ENCODE results near the gene GLRA2. TPM values are rescaled to one million over a fixed set of nuclear protein-coding genes. Genes with fewer than 3 reads are reported as not detected.

The GLRA2 gene
- total RNA-seq, 4 donors from 2014 or later, result not detected

DNA sequence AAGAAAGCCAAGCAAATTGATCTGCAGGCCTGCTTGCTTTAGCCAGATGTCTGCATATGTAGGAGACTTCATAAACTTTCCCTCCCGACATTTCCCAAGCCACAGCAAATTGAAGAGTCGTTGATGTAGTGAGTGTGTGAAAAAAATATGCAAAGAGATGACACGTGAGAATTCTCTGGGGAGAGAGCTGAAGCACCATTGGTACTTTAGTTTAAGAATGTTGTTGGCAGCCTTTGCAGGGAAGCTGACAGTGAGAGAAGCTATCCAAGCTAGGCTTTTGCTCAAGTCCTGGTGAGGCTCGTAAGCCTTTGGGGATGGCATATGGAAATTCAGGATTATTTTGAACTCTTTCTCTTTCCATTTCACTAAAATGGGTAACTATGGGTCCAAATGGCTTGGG, 87.5 kb downstream of the GLRA2 start:
- TF ChIP-seq POLR2A (IDR thresholded peaks at IDR 0.05), result no peak
- TF ChIP-seq, protein P1, sequence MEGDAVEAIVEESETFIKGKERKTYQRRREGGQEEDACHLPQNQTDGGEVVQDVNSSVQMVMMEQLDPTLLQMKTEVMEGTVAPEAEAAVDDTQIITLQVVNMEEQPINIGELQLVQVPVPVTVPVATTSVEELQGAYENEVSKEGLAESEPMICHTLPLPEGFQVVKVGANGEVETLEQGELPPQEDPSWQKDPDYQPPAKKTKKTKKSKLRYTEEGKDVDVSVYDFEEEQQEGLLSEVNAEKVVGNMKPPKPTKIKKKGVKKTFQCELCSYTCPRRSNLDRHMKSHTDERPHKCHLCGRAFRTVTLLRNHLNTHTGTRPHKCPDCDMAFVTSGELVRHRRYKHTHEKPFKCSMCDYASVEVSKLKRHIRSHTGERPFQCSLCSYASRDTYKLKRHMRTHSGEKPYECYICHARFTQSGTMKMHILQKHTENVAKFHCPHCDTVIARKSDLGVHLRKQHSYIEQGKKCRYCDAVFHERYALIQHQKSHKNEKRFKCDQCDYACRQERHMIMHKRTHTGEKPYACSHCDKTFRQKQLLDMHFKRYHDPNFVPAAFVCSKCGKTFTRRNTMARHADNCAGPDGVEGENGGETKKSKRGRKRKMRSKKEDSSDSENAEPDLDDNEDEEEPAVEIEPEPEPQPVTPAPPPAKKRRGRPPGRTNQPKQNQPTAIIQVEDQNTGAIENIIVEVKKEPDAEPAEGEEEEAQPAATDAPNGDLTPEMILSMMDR (IDR thresholded peaks at IDR 0.05 in 4 of 5, conservative IDR thresholded peaks at IDR 0.05 in 1 of 5), result no peak
- H3K9me3 ChIP-seq, result no peaks in the 10 kb centered on the region
- no peak overlapping the region for H3K27ac ChIP-seq
- no peak for ATAC-seq
- no peaks in the 10 kb centered on the region for H3K36me3 ChIP-seq
- H3K4me1 ChIP-seq, result no peaks in the 10 kb centered on the region
- DNase-seq, result no peak
- intact Hi-C loops (cut with DNase I; ENCODE audit: low total_unique reads), result no loop called here
- in situ Hi-C loops (cut with MboI; ENCODE audit: low sequenced_read_pairs in 4 of 4), result no loop called here
- H3K27me3 ChIP-seq, result no peaks in the 10 kb centered on the region
- no peak overlapping the region for H3K4me3 ChIP-seq

DNA sequence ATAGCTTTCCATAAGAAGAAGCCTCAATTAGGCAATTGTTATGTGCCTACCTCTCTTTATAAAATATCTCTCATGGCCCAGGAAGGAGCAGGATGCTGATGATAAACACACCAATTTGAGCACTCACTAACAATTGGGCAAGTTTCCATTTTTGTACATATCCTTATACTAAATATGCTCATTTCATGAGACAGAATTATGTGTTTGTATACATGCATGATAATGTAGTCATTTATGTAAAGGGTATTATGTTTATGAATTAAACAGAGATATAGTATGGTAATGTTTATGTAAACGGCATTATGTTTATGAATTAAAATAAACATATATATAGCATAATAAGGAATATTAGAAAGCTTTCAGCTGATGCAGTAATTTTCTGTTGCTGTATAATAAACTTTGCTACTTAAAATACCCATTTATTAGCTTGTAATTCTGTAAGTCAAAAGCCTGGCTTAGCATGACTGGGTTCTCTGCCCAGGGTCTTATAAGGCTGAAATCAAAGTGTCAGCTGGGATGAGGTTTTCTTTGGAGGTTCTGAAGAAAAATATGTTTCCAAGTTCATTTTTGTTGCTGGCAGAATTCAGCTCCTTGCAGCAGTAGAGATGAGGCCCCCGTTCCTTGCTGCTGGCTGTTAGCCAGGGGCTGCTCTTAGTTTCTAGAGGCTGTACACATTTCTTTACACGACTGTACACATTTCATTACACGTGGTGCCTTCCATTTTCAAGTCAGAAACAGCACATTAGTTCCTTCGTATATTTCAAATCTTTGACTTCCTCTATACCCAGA, 89.0 kb downstream of the GLRA2 start:
- Histone ChIP-seq H3K4me1 (no peaks in the 10 kb centered on the region), H3K9me3 (no peaks in the 10 kb centered on the region), H3K27ac (no peak overlapping the region), H3K27me3 (no peaks in the 10 kb centered on the region), H3K36me3 (no peaks in the 10 kb centered on the region), H3K4me3 (no peak overlapping the region)
- in situ Hi-C loops (cut with MboI; ENCODE audit: low sequenced_read_pairs in 4 of 4), result no loop called here
- TF ChIP-seq, protein P1 (IDR thresholded peaks at IDR 0.05 in 4 of 5, conservative IDR thresholded peaks at IDR 0.05 in 1 of 5), result no peak
- no peak for TF ChIP-seq POLR2A (IDR thresholded peaks at IDR 0.05)
- intact Hi-C loops (cut with DNase I; ENCODE audit: low total_unique reads), result no loop called here
- no peak for DNase-seq
- no peak for ATAC-seq

DNA sequence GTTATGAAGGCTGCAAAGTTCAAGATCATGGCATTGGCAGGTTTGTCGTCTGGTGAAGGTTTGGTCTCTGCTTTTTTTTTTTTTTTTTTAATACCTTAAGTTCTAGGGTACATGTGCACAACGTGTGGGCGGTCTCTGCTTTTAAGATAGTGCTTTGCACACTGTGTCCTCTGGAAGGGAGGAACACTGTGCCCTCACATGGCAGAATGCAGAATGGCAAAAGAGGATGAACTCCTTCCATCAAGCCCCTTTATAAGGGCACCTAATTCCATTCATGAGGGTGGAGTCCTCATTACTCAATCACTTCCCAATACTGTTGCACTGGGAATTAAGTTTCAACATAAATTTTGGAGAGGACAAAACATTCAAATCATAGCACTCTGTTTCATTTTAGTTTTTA, 101.4 kb downstream of the GLRA2 start:
- DNase-seq, result no peak
- Histone ChIP-seq H3K27me3 (no peaks in the 10 kb centered on the region), H3K4me1 (no peaks in the 10 kb centered on the region), H3K36me3 (no peaks in the 10 kb centered on the region), H3K9me3 (no peaks in the 10 kb centered on the region), H3K27ac (no peak overlapping the region), H3K4me3 (no peak overlapping the region)
- intact Hi-C loops (cut with DNase I; ENCODE audit: low total_unique reads) (no loop called here), in situ Hi-C loops (cut with MboI; ENCODE audit: low sequenced_read_pairs in 4 of 4) (no loop called here)
- TF ChIP-seq, protein P1 (IDR thresholded peaks at IDR 0.05 in 4 of 5, conservative IDR thresholded peaks at IDR 0.05 in 1 of 5), result no peak
- no peak for TF ChIP-seq POLR2A (IDR thresholded peaks at IDR 0.05)
- no peak for ATAC-seq

DNA sequence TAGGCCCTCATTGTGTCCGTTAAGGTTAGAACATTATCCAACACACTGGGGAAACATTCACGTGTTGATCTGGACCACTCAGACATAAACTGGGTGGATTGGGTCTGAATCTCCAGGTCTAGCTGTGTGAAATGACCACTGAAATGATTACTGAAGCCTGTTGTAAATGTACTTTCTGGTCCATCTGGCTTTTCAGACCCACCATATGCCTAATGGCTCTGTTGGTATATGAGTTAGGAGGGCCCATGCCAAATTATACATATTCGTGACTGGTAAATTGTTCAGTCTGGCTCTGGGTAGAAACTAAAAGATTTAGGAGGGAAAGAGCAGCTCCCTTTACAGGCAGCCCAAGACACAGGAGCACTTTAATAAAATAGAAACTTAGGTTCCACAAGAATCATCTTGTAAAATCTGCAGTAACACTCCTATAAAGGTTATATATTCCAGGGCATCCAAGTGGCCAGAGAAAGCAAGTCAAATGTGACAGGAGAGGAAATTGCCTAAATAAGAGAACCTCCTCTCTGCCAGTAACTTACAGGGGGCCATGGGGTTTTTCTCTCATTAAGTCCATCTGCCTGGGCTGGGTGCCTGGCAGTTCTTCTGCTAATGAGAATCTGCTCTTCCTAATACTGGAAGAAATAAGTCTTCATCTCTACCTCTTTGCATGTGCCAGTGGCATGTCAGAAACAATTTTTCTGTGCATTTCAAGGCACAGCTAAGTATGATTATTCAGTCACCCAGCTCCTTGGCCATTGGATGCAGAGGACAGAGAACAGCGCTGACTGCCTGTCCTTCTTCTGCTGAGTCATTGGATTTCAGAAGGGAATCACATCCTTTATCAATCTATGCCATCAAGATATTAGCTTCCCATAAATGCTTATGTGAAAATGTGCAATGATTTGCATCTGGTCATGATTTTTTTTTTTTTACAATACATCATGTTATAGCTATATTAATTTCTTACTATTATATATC, 112.6 kb downstream of the GLRA2 start:
- H3K9me3 ChIP-seq, result no peaks in the 10 kb centered on the region
- in situ Hi-C loops (cut with MboI; ENCODE audit: low sequenced_read_pairs in 4 of 4) (no loop called here), intact Hi-C loops (cut with DNase I; ENCODE audit: low total_unique reads) (no loop called here)
- DNase-seq, result no peak
- H3K27me3 ChIP-seq, result no peaks in the 10 kb centered on the region
- no peak for TF ChIP-seq POLR2A (IDR thresholded peaks at IDR 0.05)
- TF ChIP-seq, protein P1 (IDR thresholded peaks at IDR 0.05 in 4 of 5, conservative IDR thresholded peaks at IDR 0.05 in 1 of 5), result no peak
- H3K27ac ChIP-seq, result no peak overlapping the region
- H3K36me3 ChIP-seq, result no peaks in the 10 kb centered on the region
- H3K4me1 ChIP-seq, result no peaks in the 10 kb centered on the region
- ATAC-seq, result no peak
- H3K4me3 ChIP-seq, result no peak overlapping the region

Measured in gastrocnemius medialis (tissue), 4 donors.